22Rv1 (cell line): ENCODE measurements around the gene ZNF30.

ENCODE experiments used
- CTCF ChIP-seq: fragments of 450-650 bp; IDR thresholded peaks from 2 replicates; pipeline ENCODE4 v1.5.1; 2017; ENCODE audit warnings: mild to moderate bottlenecking
- ZFX ChIP-seq: fragments of 450-650 bp; IDR thresholded peaks from 2 replicates; pipeline ENCODE4 v1.6.1; 2017; ENCODE audit warnings: antibody characterized with exemption, borderline replicate concordance

GRCh38 chr19:34959021-34959420, 32.3 kb downstream of the ZNF30 start:
- TF ChIP-seq CTCF (no peak), ZFX (no peak)
